ENCODE measurements around the gene ATAD3C.
A peak's percentile ranks its signal among the peaks of the same experiment; 100 is the strongest.
"Not testable (repeated sequence)": the region's sequence is repeated elsewhere in the genome, so short reads cannot be mapped to it uniquely, and the experiment has no call there.

The ATAD3C gene

GRCh38 chr1:1449099-1449739 is at the start of gene ATAD3C:
Gene ATAD3C (plus strand): TSS chr1:1449689. CDS start chr1:1450684, 995 bp downstream.
- DNase-seq (ENCODE audit: low read depth) = no peak

GRCh38 chr1:1399872-1400575 is 49.5 kb upstream of the ATAD3C start:
- no peak for DNase-seq (ENCODE audit: low read depth)

GRCh38 chr1:1400576-1401456 is 48.7 kb upstream of the ATAD3C start:
- DNase-seq (ENCODE audit: low read depth) = no peak

GRCh38 chr1:1401457-1402010 is 48.0 kb upstream of the ATAD3C start:
- DNase-seq (ENCODE audit: low read depth) = no peak

- peak; percentile 52 for DNase-seq (ENCODE audit: low read depth)
Observed at GRCh38 chr1:1402072-1402900, 47.2 kb upstream of the ATAD3C start.

- not testable (repeated sequence) for DNase-seq (ENCODE audit: low read depth)
Observed at GRCh38 chr1:1402901-1403392, 46.5 kb upstream of the ATAD3C start.

GRCh38 chr1:1403653-1404052 is 45.8 kb upstream of the ATAD3C start:
- DNase-seq (ENCODE audit: low read depth) = no peak

GRCh38 chr1:1406101-1406820 is 43.2 kb upstream of the ATAD3C start:
- no peak for DNase-seq (ENCODE audit: low read depth)

- peak; percentile 87 for DNase-seq (ENCODE audit: low read depth)
Observed at GRCh38 chr1:1406821-1407635, 42.5 kb upstream of the ATAD3C start, which contains the start of gene MRPL20. Gene MRPL20 (minus strand): TSS chr1:1407293. CDS start chr1:1407217, 76 bp downstream.

GRCh38 chr1:1407636-1408318 is 41.7 kb upstream of the ATAD3C start:
- peak; percentile 21 for DNase-seq (ENCODE audit: low read depth)

- DNase-seq (ENCODE audit: low read depth) = not testable (repeated sequence)
Observed at GRCh38 chr1:1410238-1410637, 39.3 kb upstream of the ATAD3C start.

- DNase-seq (ENCODE audit: low read depth) = no peak
Observed at GRCh38 chr1:1411626-1412025, 37.9 kb upstream of the ATAD3C start.

- DNase-seq (ENCODE audit: low read depth) = not testable (repeated sequence)
Observed at GRCh38 chr1:1412311-1412902, 37.1 kb upstream of the ATAD3C start.

- DNase-seq (ENCODE audit: low read depth) = no peak
Observed at GRCh38 chr1:1415751-1416150, 33.7 kb upstream of the ATAD3C start.

GRCh38 chr1:1417396-1417795 is 32.1 kb upstream of the ATAD3C start:
- DNase-seq (ENCODE audit: low read depth) = not testable (repeated sequence)

GRCh38 chr1:1417825-1418463 is 31.5 kb upstream of the ATAD3C start:
- not testable (repeated sequence) for DNase-seq (ENCODE audit: low read depth)

GRCh38 chr1:1418464-1419362 is 30.8 kb upstream of the ATAD3C start:
- DNase-seq (ENCODE audit: low read depth) = no peak

Data from fibroblast of gingiva (primary cell).